WTC11 (cell line): ENCODE measurements around the gene NAP1L2.

Source experiments
- CBFB ChIP-seq: sonication (generic); formaldehyde crosslinking; IDR thresholded peaks from 2 replicates; pipeline ENCODE4 v1.8.1; 2022; ENCODE audit warnings: mild to moderate bottlenecking, low read depth, missing genetic modification reagents
- CREB1 ChIP-seq: sonication (generic); formaldehyde crosslinking; IDR thresholded peaks from 2 replicates; pipeline ENCODE4 v1.8.0; 2023; ENCODE audit warnings: mild to moderate bottlenecking, missing genetic modification reagents
- NR1H2 ChIP-seq: sonication (generic); formaldehyde crosslinking; IDR thresholded peaks from 2 replicates; pipeline ENCODE4 v1.9.0; 2021; ENCODE audit warnings: mild to moderate bottlenecking, moderate library complexity, missing genetic modification reagents
- NR3C1 ChIP-seq: sonication (generic); formaldehyde crosslinking; conservative IDR thresholded peaks from 2 replicates; pipeline ENCODE4 v1.8.1; 2023; ENCODE audit warnings: low read depth, mild to moderate bottlenecking, missing genetic modification reagents
- OVOL2 ChIP-seq: fragments of 250-450 bp; sonication (Bioruptor Pico); IDR thresholded peaks from 2 replicates; pipeline ENCODE4 v1.9.0; 2021; ENCODE audit warnings: mild to moderate bottlenecking, borderline replicate concordance
- RELA ChIP-seq: sonication (generic); formaldehyde crosslinking; IDR thresholded peaks from 2 replicates; pipeline ENCODE4 v1.8.1; 2022; ENCODE audit warnings: missing genetic modification reagents, mild to moderate bottlenecking, borderline replicate concordance
- ZNF121 ChIP-seq: sonication (generic); formaldehyde crosslinking; IDR thresholded peaks from 2 replicates; pipeline ENCODE4 v1.8.0; 2023; ENCODE audit warnings: missing genetic modification reagents
- TF ChIP-seq, protein P1 (sequence below): fragments of 200-600 bp; IDR thresholded peaks from 2 replicates; pipeline ENCODE4 v1.8.0; 2022; ENCODE audit warnings: antibody characterized with exemption
- TF ChIP-seq, protein P2 (sequence below): fragments of 250-450 bp; sonication (Bioruptor Pico); IDR thresholded peaks from 2 replicates; pipeline ENCODE4 v1.9.0; 2021; ENCODE audit warnings: mild to moderate bottlenecking
- TF ChIP-seq, protein P3 (sequence below): sonication (generic); formaldehyde crosslinking; IDR thresholded peaks from 2 replicates; pipeline ENCODE4 v1.8.0; 2022; ENCODE audit warnings: mild to moderate bottlenecking, missing genetic modification reagents
- TF ChIP-seq, protein P4 (sequence below): sonication (generic); formaldehyde crosslinking; IDR thresholded peaks from 2 replicates; pipeline ENCODE4 v1.8.0; 2022; ENCODE audit warnings: mild to moderate bottlenecking, missing genetic modification reagents
- TF ChIP-seq, protein P5 (sequence below): sonication (generic); formaldehyde crosslinking; IDR thresholded peaks from 2 replicates; pipeline ENCODE4 v1.8.1; 2022; ENCODE audit warnings: low read depth, missing genetic modification reagents, borderline replicate concordance
- TF ChIP-seq, protein P6 (sequence below): sonication (generic); formaldehyde crosslinking; IDR thresholded peaks from 2 replicates; pipeline ENCODE4 v1.8.1; 2023; ENCODE audit warnings: mild to moderate bottlenecking, missing genetic modification reagents, moderate library complexity
- TF ChIP-seq, protein P7 (sequence below): fragments of 250-450 bp; sonication (Bioruptor Pico); conservative IDR thresholded peaks from 2 replicates; pipeline ENCODE4 v1.9.0; 2021; ENCODE audit warnings: mild to moderate bottlenecking

DNA sequence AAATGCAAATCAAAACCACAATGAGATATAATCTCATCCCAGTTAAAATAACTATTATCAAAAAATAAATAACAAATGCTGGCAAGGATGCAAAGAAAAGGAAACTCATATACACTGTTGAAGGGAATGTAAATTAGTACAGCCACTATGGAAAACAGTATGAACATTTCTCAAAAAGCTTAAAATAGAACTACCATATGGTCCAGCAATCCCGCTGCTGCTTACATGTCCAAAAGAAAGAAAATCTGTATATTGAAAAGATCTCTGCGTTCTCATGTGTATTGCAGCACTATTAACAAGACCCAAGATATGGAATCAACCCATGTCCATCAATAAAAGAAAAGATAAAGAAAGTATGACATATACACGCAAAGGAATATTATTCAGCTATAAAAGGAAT, 3.0 kb upstream of the NAP1L2 start:
- no peak for TF ChIP-seq RELA
- TF ChIP-seq NR3C1 (CRISPR knock-in tag) = no peak
- TF ChIP-seq, protein P1, sequence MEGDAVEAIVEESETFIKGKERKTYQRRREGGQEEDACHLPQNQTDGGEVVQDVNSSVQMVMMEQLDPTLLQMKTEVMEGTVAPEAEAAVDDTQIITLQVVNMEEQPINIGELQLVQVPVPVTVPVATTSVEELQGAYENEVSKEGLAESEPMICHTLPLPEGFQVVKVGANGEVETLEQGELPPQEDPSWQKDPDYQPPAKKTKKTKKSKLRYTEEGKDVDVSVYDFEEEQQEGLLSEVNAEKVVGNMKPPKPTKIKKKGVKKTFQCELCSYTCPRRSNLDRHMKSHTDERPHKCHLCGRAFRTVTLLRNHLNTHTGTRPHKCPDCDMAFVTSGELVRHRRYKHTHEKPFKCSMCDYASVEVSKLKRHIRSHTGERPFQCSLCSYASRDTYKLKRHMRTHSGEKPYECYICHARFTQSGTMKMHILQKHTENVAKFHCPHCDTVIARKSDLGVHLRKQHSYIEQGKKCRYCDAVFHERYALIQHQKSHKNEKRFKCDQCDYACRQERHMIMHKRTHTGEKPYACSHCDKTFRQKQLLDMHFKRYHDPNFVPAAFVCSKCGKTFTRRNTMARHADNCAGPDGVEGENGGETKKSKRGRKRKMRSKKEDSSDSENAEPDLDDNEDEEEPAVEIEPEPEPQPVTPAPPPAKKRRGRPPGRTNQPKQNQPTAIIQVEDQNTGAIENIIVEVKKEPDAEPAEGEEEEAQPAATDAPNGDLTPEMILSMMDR = no peak
- TF ChIP-seq, protein P2, sequence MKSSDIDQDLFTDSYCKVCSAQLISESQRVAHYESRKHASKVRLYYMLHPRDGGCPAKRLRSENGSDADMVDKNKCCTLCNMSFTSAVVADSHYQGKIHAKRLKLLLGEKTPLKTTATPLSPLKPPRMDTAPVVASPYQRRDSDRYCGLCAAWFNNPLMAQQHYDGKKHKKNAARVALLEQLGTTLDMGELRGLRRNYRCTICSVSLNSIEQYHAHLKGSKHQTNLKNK (CRISPR knock-in tag) = no peak
- TF ChIP-seq, protein P3, sequence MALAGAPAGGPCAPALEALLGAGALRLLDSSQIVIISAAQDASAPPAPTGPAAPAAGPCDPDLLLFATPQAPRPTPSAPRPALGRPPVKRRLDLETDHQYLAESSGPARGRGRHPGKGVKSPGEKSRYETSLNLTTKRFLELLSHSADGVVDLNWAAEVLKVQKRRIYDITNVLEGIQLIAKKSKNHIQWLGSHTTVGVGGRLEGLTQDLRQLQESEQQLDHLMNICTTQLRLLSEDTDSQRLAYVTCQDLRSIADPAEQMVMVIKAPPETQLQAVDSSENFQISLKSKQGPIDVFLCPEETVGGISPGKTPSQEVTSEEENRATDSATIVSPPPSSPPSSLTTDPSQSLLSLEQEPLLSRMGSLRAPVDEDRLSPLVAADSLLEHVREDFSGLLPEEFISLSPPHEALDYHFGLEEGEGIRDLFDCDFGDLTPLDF (CRISPR knock-in tag) = no peak
- TF ChIP-seq, protein P4, sequence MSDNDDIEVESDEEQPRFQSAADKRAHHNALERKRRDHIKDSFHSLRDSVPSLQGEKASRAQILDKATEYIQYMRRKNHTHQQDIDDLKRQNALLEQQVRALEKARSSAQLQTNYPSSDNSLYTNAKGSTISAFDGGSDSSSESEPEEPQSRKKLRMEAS (CRISPR knock-in tag) = no peak
- TF ChIP-seq, protein P5, sequence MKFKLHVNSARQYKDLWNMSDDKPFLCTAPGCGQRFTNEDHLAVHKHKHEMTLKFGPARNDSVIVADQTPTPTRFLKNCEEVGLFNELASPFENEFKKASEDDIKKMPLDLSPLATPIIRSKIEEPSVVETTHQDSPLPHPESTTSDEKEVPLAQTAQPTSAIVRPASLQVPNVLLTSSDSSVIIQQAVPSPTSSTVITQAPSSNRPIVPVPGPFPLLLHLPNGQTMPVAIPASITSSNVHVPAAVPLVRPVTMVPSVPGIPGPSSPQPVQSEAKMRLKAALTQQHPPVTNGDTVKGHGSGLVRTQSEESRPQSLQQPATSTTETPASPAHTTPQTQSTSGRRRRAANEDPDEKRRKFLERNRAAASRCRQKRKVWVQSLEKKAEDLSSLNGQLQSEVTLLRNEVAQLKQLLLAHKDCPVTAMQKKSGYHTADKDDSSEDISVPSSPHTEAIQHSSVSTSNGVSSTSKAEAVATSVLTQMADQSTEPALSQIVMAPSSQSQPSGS (CRISPR knock-in tag) = no peak
- no peak for TF ChIP-seq CREB1 (CRISPR knock-in tag)
- TF ChIP-seq, protein P6, sequence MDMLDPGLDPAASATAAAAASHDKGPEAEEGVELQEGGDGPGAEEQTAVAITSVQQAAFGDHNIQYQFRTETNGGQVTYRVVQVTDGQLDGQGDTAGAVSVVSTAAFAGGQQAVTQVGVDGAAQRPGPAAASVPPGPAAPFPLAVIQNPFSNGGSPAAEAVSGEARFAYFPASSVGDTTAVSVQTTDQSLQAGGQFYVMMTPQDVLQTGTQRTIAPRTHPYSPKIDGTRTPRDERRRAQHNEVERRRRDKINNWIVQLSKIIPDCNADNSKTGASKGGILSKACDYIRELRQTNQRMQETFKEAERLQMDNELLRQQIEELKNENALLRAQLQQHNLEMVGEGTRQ (CRISPR knock-in tag) = no peak
- TF ChIP-seq CBFB = no peak
- TF ChIP-seq OVOL2 = no peak
- no peak for TF ChIP-seq NR1H2 (CRISPR knock-in tag)
- TF ChIP-seq, protein P7, sequence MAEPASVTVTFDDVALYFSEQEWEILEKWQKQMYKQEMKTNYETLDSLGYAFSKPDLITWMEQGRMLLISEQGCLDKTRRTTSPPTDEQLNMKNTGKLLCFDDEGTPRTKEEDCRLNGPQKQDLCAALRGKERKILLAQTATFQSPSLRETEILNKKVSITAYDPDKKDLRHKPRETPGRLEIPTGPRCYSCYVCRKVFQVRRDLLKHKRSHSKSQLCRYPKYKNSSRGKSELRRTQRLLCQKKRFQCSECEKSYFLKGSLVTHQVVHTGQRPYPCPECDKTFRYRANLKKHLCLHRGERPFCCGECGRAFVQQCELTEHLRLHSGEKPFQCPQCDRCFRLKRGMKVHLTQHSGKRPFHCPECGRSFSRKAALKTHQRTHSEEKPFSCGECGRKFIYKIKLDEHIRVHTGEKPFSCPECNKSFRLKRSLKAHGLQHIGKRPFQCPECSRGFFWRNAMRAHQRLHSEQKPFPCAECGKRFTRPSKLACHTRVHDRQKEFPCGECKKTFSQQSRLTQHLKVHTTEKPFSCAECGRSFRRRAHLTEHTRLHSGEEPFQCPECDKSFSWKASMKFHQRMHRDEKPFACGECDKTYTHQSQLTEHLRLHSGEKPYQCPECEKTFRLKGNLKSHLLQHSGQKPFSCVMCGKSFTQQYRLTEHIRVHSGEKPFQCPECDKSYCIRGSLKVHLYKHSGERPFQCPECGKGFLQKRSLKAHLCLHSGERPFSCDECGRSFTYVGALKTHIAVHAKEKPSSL (CRISPR knock-in tag) = no peak
- TF ChIP-seq ZNF121 (CRISPR knock-in tag) = no peak
